ENCODE data around the gene RMI2.
"Not testable (repeated sequence)": the region's sequence is repeated elsewhere in the genome, so short reads cannot be mapped to it uniquely, and the experiment has no call there.

The RMI2 gene

GRCh38 chr16:11370084-11370931 lies 25.0 kb downstream of the RMI2 start:
- Histone ChIP-seq H3K36me3 (ENCODE audit: insufficient read depth, low read length) (no peaks in the 10 kb centered on the region), H3K9ac (ENCODE audit: low read depth, low read length) (no peak overlapping the region), H3K4me1 (ENCODE audit: insufficient read depth, low read length) (peaks cover 10% of the 10 kb centered on the region), H3K9me3 (ENCODE audit: control insufficient read depth, insufficient read depth, low read length) (no peaks in the 10 kb centered on the region)

- not testable (repeated sequence) for H3K4me1 ChIP-seq (ENCODE audit: insufficient read depth, low read length); H3K9me3 ChIP-seq (ENCODE audit: control insufficient read depth, insufficient read depth, low read length); H3K9ac ChIP-seq (ENCODE audit: low read depth, low read length); H3K36me3 ChIP-seq (ENCODE audit: insufficient read depth, low read length)
Measured at GRCh38 chr16:11370932-11371279, 25.6 kb downstream of the RMI2 start.

- Histone ChIP-seq H3K9ac (ENCODE audit: low read depth, low read length) (no peak overlapping the region; the same call in 1 of the 2 replicates), H3K4me1 (ENCODE audit: insufficient read depth, low read length) (peaks cover 10% of the 10 kb centered on the region), H3K36me3 (ENCODE audit: insufficient read depth, low read length) (no peaks in the 10 kb centered on the region), H3K9me3 (ENCODE audit: control insufficient read depth, insufficient read depth, low read length) (no peaks in the 10 kb centered on the region)
Measured at GRCh38 chr16:11372073-11372828, 27.0 kb downstream of the RMI2 start.

- Histone ChIP-seq H3K9ac (ENCODE audit: low read depth, low read length) (no peak overlapping the region), H3K4me1 (ENCODE audit: insufficient read depth, low read length) (peaks cover 10% of the 10 kb centered on the region), H3K9me3 (ENCODE audit: control insufficient read depth, insufficient read depth, low read length) (no peaks in the 10 kb centered on the region), H3K36me3 (ENCODE audit: insufficient read depth, low read length) (no peaks in the 10 kb centered on the region)
Measured at GRCh38 chr16:11372829-11373306, 27.6 kb downstream of the RMI2 start.

GRCh38 chr16:11374255-11374654 lies 29.0 kb downstream of the RMI2 start:
- Histone ChIP-seq H3K9me3 (ENCODE audit: control insufficient read depth, insufficient read depth, low read length) (no peaks in the 10 kb centered on the region), H3K9ac (ENCODE audit: low read depth, low read length) (no peak overlapping the region), H3K4me1 (ENCODE audit: insufficient read depth, low read length) (peaks cover 10% of the 10 kb centered on the region), H3K36me3 (ENCODE audit: insufficient read depth, low read length) (no peaks in the 10 kb centered on the region)

- no peaks in the 10 kb centered on the region for H3K9me3 ChIP-seq (ENCODE audit: control insufficient read depth, insufficient read depth, low read length)
- peaks cover 1% of the 10 kb centered on the region; the same call in 1 of the 2 replicates for H3K4me1 ChIP-seq (ENCODE audit: insufficient read depth, low read length)
Measured at GRCh38 chr16:11377154-11377553, 31.9 kb downstream of the RMI2 start.

GRCh38 chr16:11378951-11379350 lies 33.7 kb downstream of the RMI2 start:
- H3K9me3 ChIP-seq (ENCODE audit: control insufficient read depth, insufficient read depth, low read length); H3K9ac ChIP-seq (ENCODE audit: low read depth, low read length); H3K36me3 ChIP-seq (ENCODE audit: insufficient read depth, low read length); H3K4me1 ChIP-seq (ENCODE audit: insufficient read depth, low read length): not testable (repeated sequence)

More at GRCh38 chr16:11377154-11377553, 31.9 kb downstream of the RMI2 start:
- no peak overlapping the region for H3K9ac ChIP-seq (ENCODE audit: low read depth, low read length)
- H3K36me3 ChIP-seq (ENCODE audit: insufficient read depth, low read length): no peaks in the 10 kb centered on the region; the same call in 1 of the 2 replicates

- Histone ChIP-seq H3K9me3 (ENCODE audit: control insufficient read depth, insufficient read depth, low read length) (no peaks in the 10 kb centered on the region), H3K36me3 (ENCODE audit: insufficient read depth, low read length) (no peaks in the 10 kb centered on the region; the same call in 1 of the 2 replicates), H3K4me1 (ENCODE audit: insufficient read depth, low read length) (no peaks in the 10 kb centered on the region), H3K9ac (ENCODE audit: low read depth, low read length) (no peak overlapping the region)
Measured at GRCh38 chr16:11379420-11379819, 34.2 kb downstream of the RMI2 start.

- no peaks in the 10 kb centered on the region; the same call in 1 of the 2 replicates for H3K36me3 ChIP-seq (ENCODE audit: insufficient read depth, low read length)
- no peak overlapping the region for H3K9ac ChIP-seq (ENCODE audit: low read depth, low read length)
- no peaks in the 10 kb centered on the region for H3K4me1 ChIP-seq (ENCODE audit: insufficient read depth, low read length)
- H3K9me3 ChIP-seq (ENCODE audit: control insufficient read depth, insufficient read depth, low read length): no peaks in the 10 kb centered on the region
Measured at GRCh38 chr16:11380836-11381235, 35.6 kb downstream of the RMI2 start.

- Histone ChIP-seq H3K36me3 (ENCODE audit: insufficient read depth, low read length) (no peaks in the 10 kb centered on the region; the same call in 1 of the 2 replicates), H3K9ac (ENCODE audit: low read depth, low read length) (no peak overlapping the region), H3K9me3 (ENCODE audit: control insufficient read depth, insufficient read depth, low read length) (no peaks in the 10 kb centered on the region), H3K4me1 (ENCODE audit: insufficient read depth, low read length) (peaks cover 9% of the 10 kb centered on the region; the same call in 1 of the 2 replicates)
Measured at GRCh38 chr16:11383481-11384183, 38.4 kb downstream of the RMI2 start.

- Histone ChIP-seq H3K36me3 (ENCODE audit: insufficient read depth, low read length) (no peaks in the 10 kb centered on the region; the same call in 1 of the 2 replicates), H3K9me3 (ENCODE audit: control insufficient read depth, insufficient read depth, low read length) (no peaks in the 10 kb centered on the region), H3K9ac (ENCODE audit: low read depth, low read length) (no peak overlapping the region), H3K4me1 (ENCODE audit: insufficient read depth, low read length) (peaks cover 14% of the 10 kb centered on the region)
Measured at GRCh38 chr16:11384184-11384955, 39.1 kb downstream of the RMI2 start.

- Histone ChIP-seq H3K4me1 (ENCODE audit: insufficient read depth, low read length) (peaks cover 16% of the 10 kb centered on the region), H3K36me3 (ENCODE audit: insufficient read depth, low read length) (no peaks in the 10 kb centered on the region; the same call in 1 of the 2 replicates), H3K9ac (ENCODE audit: low read depth, low read length) (no peak overlapping the region), H3K9me3 (ENCODE audit: control insufficient read depth, insufficient read depth, low read length) (no peaks in the 10 kb centered on the region)
Measured at GRCh38 chr16:11384956-11385586, 39.8 kb downstream of the RMI2 start.

- Histone ChIP-seq H3K9ac (ENCODE audit: low read depth, low read length) (no peak overlapping the region), H3K9me3 (ENCODE audit: control insufficient read depth, insufficient read depth, low read length) (no peaks in the 10 kb centered on the region), H3K4me1 (ENCODE audit: insufficient read depth, low read length) (peaks cover 27% of the 10 kb centered on the region), H3K36me3 (ENCODE audit: insufficient read depth, low read length) (no peaks in the 10 kb centered on the region; the same call in 1 of the 2 replicates)
Measured at GRCh38 chr16:11386054-11386680, 40.9 kb downstream of the RMI2 start.
